Smooth muscle cell (in vitro differentiated cells): ENCODE results near the gene PRCC. TPM values are rescaled to one million over a fixed set of nuclear protein-coding genes. Genes with fewer than 3 reads are reported as not detected.

Source experiments
- DNase-seq: peaks from one replicate; lab custom pipeline; 2025; ENCODE audit not compliant: unreplicated experiment; lab: John Stamatoyannopoulos, UW
- H2AFZ ChIP-seq: fragments of 200-600 bp; sonication (generic); 2 replicates; pipeline ENCODE4 v1.6.0; 2016; ENCODE audit warnings: antibody characterized with exemption, low read depth, mild to moderate bottlenecking
- H3F3A ChIP-seq: fragments of 200-600 bp; sonication (generic); 2 replicates; pipeline ENCODE4 v1.6.0; 2017; ENCODE audit warnings: antibody characterized with exemption, low read depth
- H3K27ac ChIP-seq: fragments of 200-600 bp; sonication (generic); 2 replicates; pipeline ENCODE4 v1.5.1; 2016; ENCODE audit warnings: low read depth, mild to moderate bottlenecking
- H3K27me3 ChIP-seq: fragments of 200-600 bp; sonication (generic); 2 replicates; pipeline ENCODE4 v1.6.1; 2016; ENCODE audit warnings: low read depth, mild to moderate bottlenecking
- H3K36me3 ChIP-seq: fragments of 200-600 bp; sonication (generic); 2 replicates; pipeline ENCODE4 v1.5.1; 2016; ENCODE audit warnings: low read depth
- H3K4me1 ChIP-seq: fragments of 200-600 bp; sonication (generic); 2 replicates; pipeline ENCODE4 v1.5.1; 2016; ENCODE audit warnings: low read depth
- H3K4me2 ChIP-seq: fragments of 200-600 bp; sonication (generic); 2 replicates; pipeline ENCODE4 v1.6.0; 2016; ENCODE audit warnings: mild to moderate bottlenecking
- H3K4me3 ChIP-seq: fragments of 200-600 bp; sonication (generic); 2 replicates; pipeline ENCODE4 v1.5.1; 2016; ENCODE audit warnings: mild to moderate bottlenecking
- H3K79me2 ChIP-seq: fragments of 200-600 bp; sonication (generic); 2 replicates; pipeline ENCODE4 v1.6.0; 2016; ENCODE audit warnings: low read depth, mild to moderate bottlenecking
- H3K9ac ChIP-seq: fragments of 200-600 bp; sonication (generic); 2 replicates; pipeline ENCODE4 v1.6.0; 2016; ENCODE audit warnings: low read depth
- H3K9me3 ChIP-seq: fragments of 200-600 bp; sonication (generic); replicated peaks from 2 replicates; pipeline ENCODE4 v1.5.1; 2016; ENCODE audit warnings: low read depth
- H4K20me1 ChIP-seq: fragments of 200-600 bp; sonication (generic); 2 replicates; pipeline ENCODE4 v1.6.0; 2016; ENCODE audit warnings: low read depth
- CTCF ChIP-seq: fragments of 200-600 bp; sonication (generic); IDR thresholded peaks from 2 replicates; pipeline ENCODE4 v1.5.1; 2017; ENCODE audit warnings: borderline replicate concordance, mild to moderate bottlenecking, antibody characterized with exemption; ENCODE audit not compliant: insufficient read depth, poor library complexity, severe bottlenecking
- WGBS: methylation state at CpG from one replicate; pipeline ENCODE4 v1.1.7; 2016; ENCODE audit warnings: low lambda C conversion rate; 5-methylcytosine and 5-hydroxymethylcytosine counted together
- polyA plus RNA-seq: library from polyadenylated mRNA; unstranded; fragments of >200 nt; fragmentation: Nextera tagmentation; extraction: Ambion mirVana; gene quantifications from 2 replicates; pipeline ENCODE4 v1.2.1, GENCODE V29; 2016
- total RNA-seq: library from RNA; depleted of rRNA; stranded (reverse); fragments of >200 nt; gene quantifications from 2 replicates; pipeline ENCODE4 v1.2.3, GENCODE V29; 2014

PRCC gene
- total and polyA plus RNA-seq, 2 experiments from 2014 or later: 37.7 to 68.7 TPM

- Histone ChIP-seq H3K4me1 (peaks cover 14% of the 10 kb centered on the region), H3K9ac (no peak overlapping the region), H3K36me3 (no peaks in the 10 kb centered on the region), H3K79me2 (peaks cover 23% of the 10 kb centered on the region), H3K27me3 (no peaks in the 10 kb centered on the region), H3K4me2 (no peak overlapping the region), H4K20me1 (no peaks in the 10 kb centered on the region), H3F3A (peaks cover 15% of the 10 kb centered on the region), H3K9me3 (no peaks in the 10 kb centered on the region), H3K27ac (no peak overlapping the region), H3K4me3 (no peak overlapping the region), H2AFZ (no peak overlapping the region)
- no peak for DNase-seq
- WGBS: 97% methylated on average over 10 of the region's 10 CpGs
- no peak for TF ChIP-seq CTCF
Measured at GRCh38 chr1:156738407-156738806, 28.9 kb upstream of the PRCC start.

- Histone ChIP-seq H3K4me3 (no peak overlapping the region), H4K20me1 (no peaks in the 10 kb centered on the region), H3K27ac (no peak overlapping the region), H3K9me3 (no peaks in the 10 kb centered on the region), H3K36me3 (no peaks in the 10 kb centered on the region), H2AFZ (no peak overlapping the region), H3F3A (peaks cover 15% of the 10 kb centered on the region), H3K27me3 (no peaks in the 10 kb centered on the region), H3K79me2 (peaks cover 23% of the 10 kb centered on the region), H3K4me1 (peaks cover 14% of the 10 kb centered on the region), H3K4me2 (no peak overlapping the region), H3K9ac (no peak overlapping the region)
- TF ChIP-seq CTCF: no peak
- DNase-seq: no peak
- 98% methylated on average over 2 of the region's 2 CpGs for WGBS
Measured at GRCh38 chr1:156738916-156739315, 28.4 kb upstream of the PRCC start.

- H3K27ac ChIP-seq: peak overlapping the region; percentile 13
Measured at GRCh38 chr1:156740237-156740740, 27.0 kb upstream of the PRCC start.

More at GRCh38 chr1:156740237-156740740, 27.0 kb upstream of the PRCC start:
- peaks cover 14% of the 10 kb centered on the region for H3K4me1 ChIP-seq
- H3F3A ChIP-seq: peaks cover 15% of the 10 kb centered on the region
- peak overlapping the region; percentile 89 for H3K4me2 ChIP-seq
- no peaks in the 10 kb centered on the region for H3K36me3 ChIP-seq
- H3K9me3 ChIP-seq: no peaks in the 10 kb centered on the region
- peak overlapping the region; percentile 71 for H3K4me3 ChIP-seq
- peak overlapping the region; percentile 49 for H3K9ac ChIP-seq
- H3K27me3 ChIP-seq: no peaks in the 10 kb centered on the region
- H2AFZ ChIP-seq: peak overlapping the region; percentile 31
- H3K79me2 ChIP-seq: peaks cover 30% of the 10 kb centered on the region
- no peak for TF ChIP-seq CTCF
- no peaks in the 10 kb centered on the region for H4K20me1 ChIP-seq
- DNase-seq: no peak
- WGBS: 28% methylated on average over 7 of the region's 7 CpGs
